OCI-LY3 (cell line): ENCODE data around the gene TM9SF3.

Experiments
- H2AFZ ChIP-seq: fragments of 200-600, 300-600 bp; shearing (Covaris generic); 2 replicates; pipeline ENCODE4 v1.6.0; 2014; ENCODE audit warnings: antibody characterized with exemption, low read depth, low read length
- H3K27ac ChIP-seq: fragments of 200-600, 300-600 bp; sonication (generic); 2 replicates; pipeline ENCODE4 v1.5.1; 2014; ENCODE audit warnings: mild to moderate bottlenecking, low read length, moderate library complexity, mixed read lengths
- H3K27me3 ChIP-seq: fragments of 200-600, 300-600 bp; sonication (generic); 2 replicates; pipeline ENCODE4 v1.6.1; 2014; ENCODE audit warnings: low read depth, low read length, mixed read lengths
- H3K36me3 ChIP-seq: fragments of 200-600, 300-600 bp; sonication (generic); replicated peaks from 2 replicates; pipeline ENCODE3; 2014; ENCODE audit warnings: low read depth, low read length, mixed read lengths
- H3K4me1 ChIP-seq: fragments of 300-600, 200-600 bp; sonication (generic); 2 replicates; pipeline ENCODE4 v1.6.1; 2014; ENCODE audit warnings: low read length, mixed read lengths
- H3K4me2 ChIP-seq: fragments of 200-600, 300-600 bp; sonication (generic); 2 replicates; pipeline ENCODE4 v1.6.1; 2014; ENCODE audit warnings: low read length, mixed read lengths
- H3K4me3 ChIP-seq: fragments of 300-600, 200-600 bp; sonication (generic); 2 replicates; pipeline ENCODE4 v1.5.1; 2014; ENCODE audit warnings: antibody characterized with exemption, mild to moderate bottlenecking, low read length, moderate library complexity
- H3K79me2 ChIP-seq: fragments of 300-600, 200-600 bp; shearing (Covaris generic); 2 replicates; pipeline ENCODE4 v1.6.1; 2014; ENCODE audit warnings: mild to moderate bottlenecking, low read length, mixed read lengths
- H3K9ac ChIP-seq: fragments of 300-600, 200-600 bp; shearing (Covaris generic); 2 replicates; pipeline ENCODE4 v1.6.0; 2014; ENCODE audit warnings: mild to moderate bottlenecking, low read length, moderate library complexity
- H3K9me3 ChIP-seq: fragments of 200-600, 300-600 bp; shearing (Covaris generic); 2 replicates; pipeline ENCODE4 v1.6.1; 2014; ENCODE audit warnings: low read length, mixed read lengths; ENCODE audit not compliant: insufficient read depth
- H4K20me1 ChIP-seq: fragments of 200-600, 300-600 bp; sonication (generic); 2 replicates; pipeline ENCODE4 v1.6.1; 2016; ENCODE audit warnings: low read length, mixed read lengths; ENCODE audit not compliant: insufficient read depth
- CTCF ChIP-seq: fragments of 200-600, 300-600 bp; sonication (generic); IDR thresholded peaks from 2 replicates; pipeline ENCODE4 v1.5.1; 2014; ENCODE audit warnings: antibody characterized with exemption, low read length, low read depth
- EZH2phosphoT487 ChIP-seq: fragments of 200-600 bp; shearing (Covaris generic); IDR thresholded peaks from 2 replicates; pipeline ENCODE4 v1.6.1; 2018; ENCODE audit warnings: antibody characterized with exemption, mixed run types, low read depth

Gene TM9SF3

GRCh38 chr10:96585736-96586418, 935 bp downstream of the TM9SF3 start:
- H3K4me1 ChIP-seq = peaks cover 41% of the 10 kb centered on the region
- peaks cover 64% of the 10 kb centered on the region for H3K79me2 ChIP-seq
- no peak overlapping the region for H2AFZ ChIP-seq
- no peaks in the 10 kb centered on the region for H3K27me3 ChIP-seq
- peak overlapping the region; percentile 85 for H3K9ac ChIP-seq
- H3K9me3 ChIP-seq = no peaks in the 10 kb centered on the region
- peaks cover 47% of the 10 kb centered on the region for H4K20me1 ChIP-seq
- TF ChIP-seq EZH2phosphoT487 (no peak), CTCF (no peak)
- H3K4me2 ChIP-seq = peak overlapping the region; percentile 92
- H3K36me3 ChIP-seq = no peaks in the 10 kb centered on the region
- peak overlapping the region; percentile 62 for H3K27ac ChIP-seq
- H3K4me3 ChIP-seq = peak overlapping the region; percentile 94

- Histone ChIP-seq H3K9ac (no peak overlapping the region; the same call in 1 of the 2 replicates), H3K27ac (no peak overlapping the region), H3K4me1 (peaks cover 27% of the 10 kb centered on the region), H3K36me3 (no peaks in the 10 kb centered on the region), H3K4me3 (no peak overlapping the region), H3K27me3 (no peaks in the 10 kb centered on the region), H3K4me2 (no peak overlapping the region), H3K79me2 (peaks cover 78% of the 10 kb centered on the region), H3K9me3 (no peaks in the 10 kb centered on the region), H4K20me1 (peaks cover 59% of the 10 kb centered on the region), H2AFZ (no peak overlapping the region)
- TF ChIP-seq CTCF = no peak
- no peak for TF ChIP-seq EZH2phosphoT487
Measured at GRCh38 chr10:96584474-96584873, 2.3 kb downstream of the TM9SF3 start.

GRCh38 chr10:96584035-96584434, 2.8 kb downstream of the TM9SF3 start:
- Histone ChIP-seq H3K27ac (no peak overlapping the region), H3K9me3 (no peaks in the 10 kb centered on the region), H3K36me3 (no peaks in the 10 kb centered on the region), H4K20me1 (peaks cover 63% of the 10 kb centered on the region), H3K4me3 (no peak overlapping the region), H3K79me2 (peaks cover 82% of the 10 kb centered on the region), H2AFZ (no peak overlapping the region), H3K4me2 (no peak overlapping the region), H3K9ac (no peak overlapping the region), H3K27me3 (no peaks in the 10 kb centered on the region), H3K4me1 (peaks cover 23% of the 10 kb centered on the region)
- no peak for TF ChIP-seq EZH2phosphoT487
- TF ChIP-seq CTCF = no peak

GRCh38 chr10:96579133-96579532, 7.7 kb downstream of the TM9SF3 start:
- TF ChIP-seq CTCF (no peak), EZH2phosphoT487 (no peak)
- no peak overlapping the region for H3K4me3 ChIP-seq
- peaks cover 83% of the 10 kb centered on the region for H4K20me1 ChIP-seq
- no peak overlapping the region for H2AFZ ChIP-seq
- peaks cover 12% of the 10 kb centered on the region for H3K36me3 ChIP-seq
- no peak overlapping the region for H3K4me2 ChIP-seq
- H3K9ac ChIP-seq = no peak overlapping the region
- no peak overlapping the region for H3K27ac ChIP-seq
- peaks cover 98% of the 10 kb centered on the region for H3K79me2 ChIP-seq
- peaks cover 13% of the 10 kb centered on the region for H3K4me1 ChIP-seq
- no peaks in the 10 kb centered on the region for H3K9me3 ChIP-seq
- H3K27me3 ChIP-seq = no peaks in the 10 kb centered on the region
